Thyroid gland (tissue), 4 donors: ENCODE data around the gene NUDT5. TPM values are rescaled to one million over a fixed set of nuclear protein-coding genes. Genes with fewer than 3 reads are reported as not detected.

Experiments
- DNase-seq, 2 donors: peaks; one replicate each; pipeline ENCODE4 v3.0.0-alpha.2; 2019
- H3K27ac ChIP-seq, 3 donors: fragments of 200-600 bp; sonication (generic); 1 replicate in 2 of 3; 2 replicates in 1 of 3; pipeline ENCODE4 v1.5.1; 2016 to 2019; ENCODE audit warnings: mild to moderate bottlenecking in 1 of 3, moderate library complexity in 1 of 3
- H3K27me3 ChIP-seq: fragments of 200-600 bp; sonication (generic); one replicate; pipeline ENCODE4 v1.5.1; 2019
- H3K36me3 ChIP-seq, 2 donors: fragments of 200-600 bp; sonication (generic); one replicate each; pipeline ENCODE4 v1.5.1; 2016 to 2019
- H3K4me1 ChIP-seq, 2 donors: fragments of 200-600 bp; sonication (generic); one replicate each; pipeline ENCODE4 v1.5.1; 2017 to 2019
- H3K4me3 ChIP-seq, 3 donors: fragments of 200-600 bp; sonication (generic); replicated peaks in 1 of 3; 1 replicate in 2 of 3; 2 replicates in 1 of 3; pipeline ENCODE4 v1.5.1; 2016; ENCODE audit warnings: mild to moderate bottlenecking in 1 of 3
- H3K9me3 ChIP-seq: fragments of 200-600 bp; sonication (generic); one replicate; pipeline ENCODE4 v1.5.1; 2017
- POLR2A ChIP-seq, 2 donors: fragments of 450-650 bp; IDR thresholded peaks; one replicate each; pipeline ENCODE4 v1.6.1; 2017; ENCODE audit warnings: antibody characterized with exemption in 2 of 2, mild to moderate bottlenecking in 2 of 2, moderate library complexity in 1 of 2
- WGBS, 2 donors: methylation state at CpG; one replicate each; pipeline ENCODE4 v1.1.5; 2017; 5-methylcytosine and 5-hydroxymethylcytosine counted together
- intact Hi-C: fragments of 100-400 bp; cut with DNase I; formaldehyde crosslinking; loops from one replicate; pipeline ENCODE4 v1.15.1; 2023
- total RNA-seq, 4 donors: library from RNA; depleted of rRNA; stranded (reverse); fragments of >200 nt; gene quantifications; one replicate each; pipeline ENCODE4 v1.2.3, GENCODE V29; 2016
- TF ChIP-seq, protein P1 (sequence below), 6 experiments: fragments of 200-600 bp in 3 of 6; fragments of 450-650 bp in 3 of 6; sonication (generic) in 3 of 6; IDR thresholded peaks; one replicate each; pipeline ENCODE4 v1.5.1; 2016 to 2019; ENCODE audit warnings: antibody characterized with exemption in 6 of 6, mild to moderate bottlenecking in 2 of 6, inconsistent platforms in 1 of 6, moderate library complexity in 1 of 6

The NUDT5 gene
- total RNA-seq, 4 donors from 2014 or later = 44.9 to 57.9 (median 51.8) TPM

DNA sequence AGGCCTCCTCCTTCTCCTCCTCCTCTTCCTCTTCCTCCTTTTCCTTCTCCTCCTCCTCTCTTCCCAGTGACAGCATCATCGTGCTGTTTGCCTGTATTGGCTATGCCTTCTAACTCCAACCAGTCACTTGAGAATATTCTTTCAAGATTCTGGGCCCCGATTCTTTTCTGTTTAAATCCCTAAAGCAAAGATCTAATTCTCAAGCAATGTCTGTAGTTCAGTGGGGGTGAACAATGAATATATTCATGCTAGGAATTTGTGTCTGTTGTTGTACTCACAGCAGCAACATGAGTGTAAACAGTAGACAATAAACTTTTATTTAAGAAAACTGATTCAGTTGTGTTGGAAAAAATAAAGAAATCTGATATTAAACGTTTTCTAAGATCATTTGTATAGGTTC lies 30.7 kb downstream of the NUDT5 start:
- WGBS, 2 donors = 84 to 88% methylated on average over 3 of the region's 3 CpGs
- intact Hi-C loops = no loop called here
- Histone ChIP-seq H3K27ac (no peak overlapping the region), H3K36me3 (peaks cover 21 to 55% of the 10 kb centered on the region in 2 donors), H3K4me1 (no peaks in the 10 kb centered on the region), H3K4me3 (no peak overlapping the region), H3K9me3 (no peaks in the 10 kb centered on the region), H3K27me3 (no peaks in the 10 kb centered on the region)
- TF ChIP-seq POLR2A (IDR thresholded peaks at IDR 0.05) = no peak
- TF ChIP-seq, protein P1, sequence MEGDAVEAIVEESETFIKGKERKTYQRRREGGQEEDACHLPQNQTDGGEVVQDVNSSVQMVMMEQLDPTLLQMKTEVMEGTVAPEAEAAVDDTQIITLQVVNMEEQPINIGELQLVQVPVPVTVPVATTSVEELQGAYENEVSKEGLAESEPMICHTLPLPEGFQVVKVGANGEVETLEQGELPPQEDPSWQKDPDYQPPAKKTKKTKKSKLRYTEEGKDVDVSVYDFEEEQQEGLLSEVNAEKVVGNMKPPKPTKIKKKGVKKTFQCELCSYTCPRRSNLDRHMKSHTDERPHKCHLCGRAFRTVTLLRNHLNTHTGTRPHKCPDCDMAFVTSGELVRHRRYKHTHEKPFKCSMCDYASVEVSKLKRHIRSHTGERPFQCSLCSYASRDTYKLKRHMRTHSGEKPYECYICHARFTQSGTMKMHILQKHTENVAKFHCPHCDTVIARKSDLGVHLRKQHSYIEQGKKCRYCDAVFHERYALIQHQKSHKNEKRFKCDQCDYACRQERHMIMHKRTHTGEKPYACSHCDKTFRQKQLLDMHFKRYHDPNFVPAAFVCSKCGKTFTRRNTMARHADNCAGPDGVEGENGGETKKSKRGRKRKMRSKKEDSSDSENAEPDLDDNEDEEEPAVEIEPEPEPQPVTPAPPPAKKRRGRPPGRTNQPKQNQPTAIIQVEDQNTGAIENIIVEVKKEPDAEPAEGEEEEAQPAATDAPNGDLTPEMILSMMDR (IDR thresholded peaks at IDR 0.05) = no peak
- no peak for DNase-seq

DNA sequence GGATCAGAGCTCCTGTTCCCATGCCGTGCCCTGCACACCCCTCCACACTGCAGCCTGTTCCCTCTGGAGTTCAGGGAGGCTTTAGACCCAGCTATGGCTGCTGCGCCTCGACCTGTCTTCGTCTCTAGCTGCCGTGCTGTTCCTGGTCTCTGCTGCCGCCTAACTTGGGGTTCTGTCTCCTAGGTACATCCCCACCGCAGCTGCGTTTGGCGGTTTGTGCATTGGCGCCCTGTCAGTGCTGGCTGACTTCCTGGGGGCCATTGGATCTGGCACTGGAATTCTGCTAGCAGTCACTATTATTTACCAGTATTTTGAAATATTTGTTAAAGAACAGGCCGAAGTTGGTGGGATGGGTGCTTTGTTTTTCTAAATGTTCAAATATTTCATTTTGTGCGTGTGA lies 31.6 kb downstream of the NUDT5 start:
- no peak for DNase-seq
- Histone ChIP-seq H3K27ac (no peak overlapping the region), H3K36me3 (peaks cover 15 to 46% of the 10 kb centered on the region in 2 donors), H3K27me3 (no peaks in the 10 kb centered on the region), H3K4me1 (no peaks in the 10 kb centered on the region), H3K9me3 (no peaks in the 10 kb centered on the region), H3K4me3 (no peak overlapping the region)
- intact Hi-C loops = no loop called here
- WGBS, 2 donors = 94 to 96% methylated on average over 11 to 12 of the region's 12 CpGs
- TF ChIP-seq POLR2A (IDR thresholded peaks at IDR 0.05) = no peak
- TF ChIP-seq, protein P1 (IDR thresholded peaks at IDR 0.05) = no peak

DNA sequence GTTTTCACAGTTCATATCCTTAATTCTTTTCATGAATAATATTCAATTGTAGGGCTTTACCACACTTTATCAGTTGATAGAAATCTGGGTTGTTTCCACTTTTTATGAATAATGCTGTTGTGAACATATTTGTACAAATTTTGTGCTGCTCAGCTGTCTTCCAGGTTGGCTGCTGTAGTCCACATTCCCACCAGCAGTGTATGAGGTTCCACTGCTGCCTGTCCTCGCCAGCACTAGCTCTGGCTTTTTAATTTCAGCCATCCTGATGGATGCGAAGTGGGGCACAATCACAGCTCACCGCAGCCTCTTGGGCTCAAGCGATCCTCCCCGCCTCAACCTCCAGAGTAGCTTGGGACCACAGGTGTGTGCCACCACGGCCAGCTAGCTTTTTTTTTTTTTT lies 32.8 kb downstream of the NUDT5 start:
- DNase-seq = no peak
- no peak for TF ChIP-seq POLR2A (IDR thresholded peaks at IDR 0.05)
- TF ChIP-seq, protein P1 (IDR thresholded peaks at IDR 0.05) = no peak
- no peaks in the 10 kb centered on the region for H3K4me1 ChIP-seq
- peaks cover 19 to 46% of the 10 kb centered on the region in 2 donors for H3K36me3 ChIP-seq
- intact Hi-C loops = no loop called here
- H3K27me3 ChIP-seq = no peaks in the 10 kb centered on the region
- no peak overlapping the region for H3K4me3 ChIP-seq
- no peaks in the 10 kb centered on the region for H3K9me3 ChIP-seq
- H3K27ac ChIP-seq = no peak overlapping the region
- WGBS, 2 donors = 98 to 99% methylated on average over 6 of the region's 6 CpGs

DNA sequence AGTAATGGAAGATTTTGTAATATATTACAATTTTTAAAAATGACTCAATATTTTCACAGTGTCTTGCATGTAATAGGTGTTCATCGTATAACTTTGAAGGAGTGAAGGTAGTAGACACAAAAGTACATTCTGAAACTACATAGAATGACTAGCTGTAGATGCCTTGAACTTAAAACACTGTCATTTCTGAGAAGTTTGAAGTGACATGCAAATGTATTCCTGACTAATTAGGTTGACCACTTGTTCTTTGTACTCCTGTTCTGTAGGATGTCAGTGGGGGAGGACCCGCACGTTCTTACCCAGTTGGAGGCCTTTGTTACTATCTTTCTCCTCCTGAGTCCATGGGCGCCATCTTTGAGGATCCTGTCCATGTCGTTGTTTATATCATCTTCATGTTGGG lies 35.0 kb downstream of the NUDT5 start:
- no peaks in the 10 kb centered on the region for H3K27me3 ChIP-seq
- H3K4me3 ChIP-seq = no peak overlapping the region
- 98 to 99% methylated on average over 5 of the region's 5 CpGs for WGBS, 2 donors
- H3K4me1 ChIP-seq = no peaks in the 10 kb centered on the region
- H3K36me3 ChIP-seq = peaks cover 19 to 40% of the 10 kb centered on the region in 2 donors
- H3K9me3 ChIP-seq = no peaks in the 10 kb centered on the region
- intact Hi-C loops = no loop called here
- TF ChIP-seq, protein P1 (IDR thresholded peaks at IDR 0.05) = no peak
- no peak for TF ChIP-seq POLR2A (IDR thresholded peaks at IDR 0.05)
- DNase-seq = no peak
- no peak overlapping the region for H3K27ac ChIP-seq

DNA sequence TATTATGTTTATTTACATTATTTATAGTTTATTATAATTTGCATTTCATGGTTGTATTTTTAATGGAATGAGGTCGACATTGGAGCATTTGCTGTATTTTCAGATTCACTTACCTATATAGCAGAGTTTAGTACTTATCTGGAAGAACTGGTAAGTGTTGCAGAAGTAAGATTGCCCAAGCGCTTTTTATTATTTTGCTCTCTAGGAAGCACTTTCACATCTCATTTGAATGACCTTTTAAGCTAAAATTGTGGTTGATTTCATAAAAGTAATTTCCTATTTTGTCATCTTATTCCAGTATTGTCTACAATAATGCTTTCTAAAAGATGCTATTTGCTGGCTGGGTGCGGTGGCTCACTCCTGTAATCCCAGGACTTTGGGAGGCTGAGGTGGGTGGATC lies 37.6 kb downstream of the NUDT5 start:
- intact Hi-C loops = no loop called here
- H3K36me3 ChIP-seq = peaks cover 19 to 28% of the 10 kb centered on the region in 2 donors
- H3K4me1 ChIP-seq = no peaks in the 10 kb centered on the region
- WGBS, 2 donors = 97% methylated on average over 3 of the region's 3 CpGs
- no peak for TF ChIP-seq POLR2A (IDR thresholded peaks at IDR 0.05)
- TF ChIP-seq, protein P1 (IDR thresholded peaks at IDR 0.05) = no peak
- no peak overlapping the region for H3K4me3 ChIP-seq
- H3K9me3 ChIP-seq = no peaks in the 10 kb centered on the region
- no peak overlapping the region for H3K27ac ChIP-seq
- H3K27me3 ChIP-seq = no peaks in the 10 kb centered on the region
- DNase-seq = no peak
